Hematopoietic multipotent progenitor cell treated with erythropoietin and hydrocortisone succinate and interleukin-3 and kit ligand, for 15 days (in vitro differentiated cells): ENCODE results near the gene HAT1.
"Not testable (repeated sequence)": the region's sequence is repeated elsewhere in the genome, so short reads cannot be mapped to it uniquely, and the experiment has no call there.

Experiments used
- DNase-seq: peaks from one replicate; pipeline ENCODE4 v3.0.0-alpha.2; 2015; ENCODE audit warnings: low spot score

Gene HAT1

GRCh38 chr2:171922230-171923022, at the start of gene HAT1:
Gene HAT1 (plus strand): TSS chr2:171922461. CDS start chr2:171922501, 40 bp downstream.
- peak; percentile 99 for DNase-seq

- DNase-seq, result no peak
Observed at GRCh38 chr2:171874517-171874916, 47.7 kb upstream of the HAT1 start.

- DNase-seq, result no peak
Observed at GRCh38 chr2:171874963-171875362, 47.3 kb upstream of the HAT1 start.

- no peak for DNase-seq
Observed at GRCh38 chr2:171878481-171878993, 43.7 kb upstream of the HAT1 start.

GRCh38 chr2:171879865-171880264, 42.4 kb upstream of the HAT1 start:
- DNase-seq, result no peak

GRCh38 chr2:171880774-171881173, 41.5 kb upstream of the HAT1 start:
- DNase-seq, result no peak

- no peak for DNase-seq
Observed at GRCh38 chr2:171882089-171882769, 40.0 kb upstream of the HAT1 start.

- no peak for DNase-seq
Observed at GRCh38 chr2:171883275-171883893, 38.9 kb upstream of the HAT1 start.

GRCh38 chr2:171889333-171889732, 32.9 kb upstream of the HAT1 start:
- DNase-seq, result no peak

- DNase-seq, result no peak
Observed at GRCh38 chr2:171889808-171890207, 32.5 kb upstream of the HAT1 start.

- DNase-seq, result no peak
Observed at GRCh38 chr2:171893196-171893823, 29.0 kb upstream of the HAT1 start.

- peak; percentile 78 for DNase-seq
Observed at GRCh38 chr2:171893824-171894611, 28.2 kb upstream of the HAT1 start, which contains the start of gene SLC25A12. Gene SLC25A12 (minus strand): TSS chr2:171894244. CDS start chr2:171894214, 30 bp downstream.

- no peak for DNase-seq
Observed at GRCh38 chr2:171894612-171894947, 27.7 kb upstream of the HAT1 start.

- no peak for DNase-seq
Observed at GRCh38 chr2:171895786-171896185, 26.5 kb upstream of the HAT1 start.

GRCh38 chr2:171899623-171900282, 22.5 kb upstream of the HAT1 start:
- DNase-seq, result not testable (repeated sequence)

GRCh38 chr2:171902840-171903420, 19.3 kb upstream of the HAT1 start:
- no peak for DNase-seq

- DNase-seq, result no peak
Observed at GRCh38 chr2:171908235-171908634, 14.0 kb upstream of the HAT1 start.

GRCh38 chr2:171909266-171909665, 13.0 kb upstream of the HAT1 start:
- DNase-seq, result no peak

GRCh38 chr2:171910494-171910893, 11.8 kb upstream of the HAT1 start:
- no peak for DNase-seq

- no peak for DNase-seq
Observed at GRCh38 chr2:171913517-171913916, 8.7 kb upstream of the HAT1 start.

- no peak for DNase-seq
Observed at GRCh38 chr2:171919453-171919852, 2.8 kb upstream of the HAT1 start.
